ENCODE data around the gene GALNT1.

Gene GALNT1

GRCh38 chr18:35658112-35658511, 76.6 kb downstream of the GALNT1 start:
- Histone ChIP-seq H3K4me3 (no peak overlapping the region), H3K27ac (no peak overlapping the region)

DNA sequence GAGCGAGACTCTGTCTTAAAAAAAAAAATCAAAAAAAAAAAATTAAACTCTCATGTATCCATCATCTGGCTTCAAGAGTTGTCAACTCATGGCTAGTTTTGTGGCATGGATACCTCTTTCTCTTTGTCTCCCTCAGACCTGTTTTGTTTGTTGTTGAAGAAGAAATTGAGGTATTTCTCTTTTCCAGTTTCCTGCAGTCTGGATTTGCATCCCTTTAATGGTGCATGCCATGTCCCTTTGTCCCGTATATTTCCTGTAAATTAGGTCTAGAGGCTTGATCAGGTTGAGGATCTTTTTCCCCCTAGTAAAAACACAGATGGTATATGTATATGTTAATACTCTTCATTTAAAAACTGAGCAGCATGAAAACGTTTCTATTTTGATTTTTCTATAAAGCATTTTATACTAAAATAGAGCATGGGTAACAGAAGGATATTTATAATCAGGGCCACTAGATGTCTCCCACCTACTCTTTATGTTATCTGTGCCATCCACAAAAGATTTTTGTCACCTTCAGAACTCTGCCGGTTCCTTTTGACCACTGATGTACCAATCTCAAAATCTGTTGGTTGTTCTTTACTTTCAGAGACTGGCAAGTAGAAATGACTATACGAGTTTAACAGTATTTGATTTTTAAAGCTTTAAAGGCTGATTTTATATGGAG, 80.1 kb downstream of the GALNT1 start:
- H3K27ac ChIP-seq = no peak overlapping the region

DNA sequence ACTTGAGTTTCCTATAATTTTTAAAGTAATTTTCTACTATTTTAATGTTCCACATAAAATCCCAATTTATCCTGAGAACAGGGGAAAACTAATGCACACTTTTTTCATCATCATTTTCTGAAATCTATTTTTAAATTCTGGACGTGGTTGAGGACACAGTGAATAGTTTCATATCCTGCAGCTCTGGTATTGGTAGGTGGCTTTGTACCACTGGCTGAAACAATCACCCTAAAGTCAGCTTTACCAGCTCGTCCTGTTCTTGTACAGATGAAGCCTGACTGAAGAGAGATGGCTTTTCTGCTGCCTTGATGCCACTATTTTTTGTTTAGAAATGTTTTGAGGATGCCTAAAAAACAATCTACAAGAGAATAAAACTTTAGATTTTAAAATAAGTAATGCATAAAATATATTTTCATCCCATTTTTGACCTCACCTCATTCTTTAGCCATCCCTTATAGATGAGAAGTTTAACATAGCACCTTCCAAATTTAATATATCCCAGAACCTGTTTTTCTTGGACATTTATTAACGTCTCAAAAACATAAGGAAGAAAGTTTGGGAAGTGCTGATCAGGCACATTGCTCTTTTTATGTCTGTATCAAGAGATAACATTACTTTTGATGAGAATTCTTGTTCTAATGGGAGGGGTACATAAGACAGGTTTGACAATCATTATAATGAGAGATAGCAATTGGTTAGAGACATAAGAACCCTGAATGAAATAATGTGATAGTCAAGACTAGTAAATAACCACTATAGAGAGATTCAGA, 80.9 kb downstream of the GALNT1 start:
- Histone ChIP-seq H3K27ac (no peak overlapping the region), H3K4me3 (no peak overlapping the region)

More for the DNA sequence above, 80.1 kb downstream of the GALNT1 start:
- no peak overlapping the region for H3K4me3 ChIP-seq

DNA sequence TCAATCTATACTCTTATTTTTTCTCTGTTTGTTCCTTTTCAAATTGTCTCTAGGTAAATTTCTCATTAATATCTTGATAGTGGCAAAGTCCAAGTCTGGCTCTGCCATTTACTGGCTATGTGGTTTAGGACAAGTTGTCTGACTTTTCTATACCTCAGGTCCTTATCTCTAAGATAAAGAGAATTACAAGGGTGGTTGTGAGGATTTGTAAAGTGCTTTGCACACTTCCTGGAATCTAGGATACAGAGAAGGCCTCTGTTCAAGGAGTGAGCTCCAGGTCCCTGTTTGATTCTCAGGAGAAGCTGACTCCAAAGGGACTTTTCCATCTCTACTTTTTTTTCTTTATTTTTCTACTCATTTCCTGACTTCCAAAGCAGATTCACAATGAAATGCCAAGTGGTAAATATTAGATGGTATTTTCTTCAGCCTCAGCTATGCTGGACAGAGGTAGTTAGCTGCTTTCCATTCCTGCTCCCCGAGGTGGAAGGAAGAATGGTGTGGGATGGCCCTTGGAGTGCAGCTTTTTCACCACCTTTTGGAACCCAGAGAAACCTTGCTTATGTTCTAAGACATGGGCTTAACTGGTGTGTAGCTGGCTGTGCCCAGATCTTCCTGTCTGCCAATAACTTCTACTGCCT, 90.5 kb downstream of the GALNT1 start:
- no peak overlapping the region for H3K4me3 ChIP-seq
- no peak overlapping the region for H3K27ac ChIP-seq

DNA sequence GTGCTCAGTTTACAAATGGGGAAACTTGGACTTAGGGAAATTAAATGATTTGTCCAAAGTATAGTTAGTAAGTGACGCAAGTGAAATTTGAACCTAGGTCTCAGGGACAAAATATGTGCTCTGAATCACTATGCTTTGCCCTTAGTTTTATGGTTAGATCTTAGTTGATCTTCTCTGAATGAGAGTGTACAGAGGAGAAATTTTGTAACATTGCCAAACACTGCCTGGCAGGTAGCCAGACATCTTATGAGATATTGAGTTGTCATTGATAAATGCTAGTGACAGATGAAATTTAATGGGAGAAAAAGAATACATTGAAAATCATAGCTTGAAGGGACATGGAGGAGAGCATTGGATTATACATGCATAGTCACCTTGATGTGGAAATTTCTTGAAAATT, 91.4 kb downstream of the GALNT1 start:
- no peak overlapping the region for H3K4me3 ChIP-seq
- no peak overlapping the region for H3K27ac ChIP-seq

DNA sequence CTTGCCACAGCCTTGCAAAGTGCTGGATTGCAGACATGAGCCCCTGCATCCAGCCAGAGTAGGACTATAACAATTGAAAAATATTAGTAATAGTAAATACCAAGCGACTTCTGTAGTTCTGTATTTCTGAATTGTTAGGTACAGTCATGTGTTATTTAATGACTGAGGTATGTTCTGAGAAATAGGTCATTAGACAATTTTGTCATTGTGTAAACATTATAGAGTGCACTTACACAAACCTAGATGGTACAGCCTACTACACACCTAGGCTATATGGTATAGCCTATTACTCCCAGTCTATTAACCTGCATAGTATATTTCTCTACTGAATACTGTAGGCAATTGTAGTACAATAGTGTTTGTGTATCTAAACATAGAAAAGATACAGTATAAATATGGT, 92.1 kb downstream of the GALNT1 start:
- H3K4me3 ChIP-seq = no peak overlapping the region
- no peak overlapping the region for H3K27ac ChIP-seq

DNA sequence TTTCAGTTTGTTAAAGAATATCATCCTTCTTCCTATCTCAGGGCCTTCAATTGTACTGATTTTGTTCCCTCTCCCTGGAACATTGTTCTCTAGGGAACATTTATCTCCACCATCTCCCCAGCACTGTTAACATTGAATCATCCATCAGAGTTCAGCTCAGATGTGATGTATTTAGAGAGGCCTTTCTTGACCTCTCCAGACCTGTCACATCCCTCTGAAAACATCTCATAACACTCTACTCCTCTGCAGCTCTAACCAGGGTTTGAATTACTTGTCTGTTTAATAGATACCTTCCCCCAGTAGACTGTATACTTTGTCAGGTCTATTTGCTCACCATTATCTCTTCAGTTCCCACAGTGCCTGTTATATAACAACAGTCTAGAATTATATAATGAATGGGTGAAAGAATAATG, 98.6 kb downstream of the GALNT1 start:
- no peak overlapping the region for H3K27ac ChIP-seq
- H3K4me3 ChIP-seq = no peak overlapping the region

GRCh38 chr18:35682281-35682867, 100.8 kb downstream of the GALNT1 start:
- Histone ChIP-seq H3K4me3 (no peak overlapping the region), H3K27ac (no peak overlapping the region)

DNA sequence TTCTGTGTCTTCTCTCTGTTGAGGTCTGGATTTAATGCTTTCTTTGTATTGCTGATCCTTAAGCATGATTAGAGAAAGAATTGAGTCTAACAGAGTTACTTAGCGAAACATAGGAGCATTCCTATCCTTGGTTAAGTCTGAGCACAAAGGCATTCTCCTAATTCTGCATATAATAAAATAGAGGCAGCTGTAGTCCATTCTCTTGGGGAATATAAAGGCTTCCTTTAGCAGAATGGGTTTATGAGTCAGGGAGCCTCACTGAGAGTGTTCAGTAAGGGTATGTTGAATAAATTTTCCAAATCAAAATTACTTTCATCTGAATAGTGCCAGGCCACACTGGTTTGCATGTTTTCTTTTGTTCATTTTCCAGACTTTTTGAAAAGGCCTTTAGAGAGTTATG, 101.5 kb downstream of the GALNT1 start:
- no peak overlapping the region for H3K4me3 ChIP-seq

DNA sequence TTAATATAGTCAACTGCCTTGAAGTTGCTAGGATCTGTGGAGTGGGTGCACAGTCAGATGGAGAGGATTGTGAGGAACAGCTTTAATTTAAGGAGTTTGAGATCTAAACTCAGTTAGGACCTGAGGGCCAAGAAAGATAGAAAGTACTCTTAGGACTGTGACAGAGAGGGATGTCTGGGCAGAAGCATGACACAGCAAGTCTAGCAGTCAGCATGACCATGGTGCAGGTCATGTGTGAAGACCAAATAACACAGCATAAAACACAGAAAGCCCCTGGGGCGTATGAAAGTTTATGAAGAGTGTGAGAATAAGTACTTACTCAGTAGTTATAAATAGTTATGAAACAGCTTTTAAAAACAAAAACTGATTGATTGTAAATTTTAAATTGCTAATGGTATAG, 107.2 kb downstream of the GALNT1 start:
- Histone ChIP-seq H3K27ac (no peak overlapping the region), H3K4me3 (no peak overlapping the region)

More for the DNA sequence above, 101.5 kb downstream of the GALNT1 start:
- peak overlapping the region in 1 of 21 experiments; percentile 29 for H3K27ac ChIP-seq

DNA sequence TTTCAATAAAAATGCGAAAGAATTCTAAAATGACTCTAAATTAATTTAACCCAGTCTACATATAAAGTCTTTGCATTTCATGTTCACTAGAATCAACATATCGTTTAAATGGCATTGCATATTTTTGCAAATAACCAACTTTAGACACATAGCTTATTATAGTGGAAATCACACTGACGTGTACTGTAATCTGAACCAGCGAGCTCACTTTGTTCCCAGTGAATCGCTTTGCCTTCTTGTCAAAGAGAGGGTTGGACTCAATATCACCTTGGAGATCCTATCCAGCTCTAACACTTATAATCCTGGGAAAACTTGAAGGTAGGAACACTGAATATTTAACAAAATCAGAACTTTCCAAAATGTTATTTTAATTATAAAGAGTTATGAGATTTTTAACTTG, 108.2 kb downstream of the GALNT1 start:
- H3K4me3 ChIP-seq = no peak overlapping the region
- no peak overlapping the region for H3K27ac ChIP-seq

DNA sequence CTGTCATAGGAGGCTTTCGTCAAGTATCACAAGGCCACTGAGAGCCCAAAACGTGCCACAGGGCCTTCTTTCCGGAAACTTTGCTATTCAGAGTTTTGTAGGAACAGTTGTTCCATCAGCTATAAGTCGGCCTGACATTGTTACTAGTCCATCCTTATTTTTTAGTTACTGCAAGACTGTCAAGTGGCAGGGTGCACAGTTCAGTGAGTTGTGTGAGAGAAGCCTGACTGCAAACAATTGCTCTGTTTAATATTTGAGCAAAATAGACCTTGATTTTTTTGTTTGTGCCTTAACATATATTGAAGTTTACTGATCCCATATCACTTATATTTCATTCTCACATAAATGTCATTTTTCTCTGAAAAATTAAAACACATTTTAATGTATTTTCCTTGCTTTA, 110.1 kb downstream of the GALNT1 start:
- Histone ChIP-seq H3K4me3 (no peak overlapping the region), H3K27ac (no peak overlapping the region)

GRCh38 chr18:35692866-35693265, 111.3 kb downstream of the GALNT1 start:
- Histone ChIP-seq H3K27ac (no peak overlapping the region), H3K4me3 (no peak overlapping the region)

DNA sequence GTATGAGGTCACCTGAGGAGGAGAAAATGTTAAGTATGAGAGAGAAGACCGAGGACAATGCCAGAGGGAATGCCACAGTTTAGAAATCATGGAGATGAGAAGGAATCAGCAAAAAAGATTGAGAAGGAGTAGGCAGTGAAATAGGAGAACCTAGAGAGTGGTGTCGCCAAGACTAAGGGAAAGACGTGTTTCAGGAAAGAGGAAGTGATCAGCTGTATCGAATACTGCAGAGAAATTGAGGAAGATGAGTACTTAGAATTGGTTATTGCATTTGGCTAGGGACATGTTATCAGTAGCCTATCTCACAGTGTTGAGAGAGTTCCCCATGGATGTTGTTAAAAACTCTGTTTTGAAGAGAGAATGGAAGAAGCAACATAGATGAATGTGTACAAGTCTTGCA, 112.3 kb downstream of the GALNT1 start:
- no peak overlapping the region for H3K27ac ChIP-seq
- H3K4me3 ChIP-seq = no peak overlapping the region

GRCh38 chr18:35694808-35695207, 113.3 kb downstream of the GALNT1 start:
- Histone ChIP-seq H3K27ac (peak overlapping the region in 3 of 21 experiments; percentile 54 to 58 (median 57)), H3K4me3 (no peak overlapping the region)

DNA sequence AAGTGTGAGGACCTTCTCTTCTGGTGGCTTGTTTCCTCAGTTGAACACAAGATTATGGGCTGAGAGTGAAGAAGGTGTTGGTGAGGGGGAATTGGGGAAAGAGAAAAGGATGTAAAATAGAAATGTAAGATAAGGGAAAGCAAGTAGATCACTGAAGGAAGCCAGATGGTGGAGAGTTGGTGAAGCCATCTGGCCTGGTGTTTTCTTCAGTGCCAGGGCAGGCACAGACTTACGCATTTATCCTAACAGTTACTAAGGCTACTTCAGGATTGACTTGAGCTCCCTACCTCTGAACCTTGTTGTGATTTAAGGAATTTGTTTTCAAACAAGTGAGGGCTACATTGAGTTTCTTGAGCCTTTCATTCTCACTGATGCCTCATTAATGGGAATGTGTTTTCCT, 113.8 kb downstream of the GALNT1 start:
- H3K4me3 ChIP-seq = no peak overlapping the region
- peak overlapping the region in 6 of 21 experiments; percentile 25 to 58 (median 56) for H3K27ac ChIP-seq

DNA sequence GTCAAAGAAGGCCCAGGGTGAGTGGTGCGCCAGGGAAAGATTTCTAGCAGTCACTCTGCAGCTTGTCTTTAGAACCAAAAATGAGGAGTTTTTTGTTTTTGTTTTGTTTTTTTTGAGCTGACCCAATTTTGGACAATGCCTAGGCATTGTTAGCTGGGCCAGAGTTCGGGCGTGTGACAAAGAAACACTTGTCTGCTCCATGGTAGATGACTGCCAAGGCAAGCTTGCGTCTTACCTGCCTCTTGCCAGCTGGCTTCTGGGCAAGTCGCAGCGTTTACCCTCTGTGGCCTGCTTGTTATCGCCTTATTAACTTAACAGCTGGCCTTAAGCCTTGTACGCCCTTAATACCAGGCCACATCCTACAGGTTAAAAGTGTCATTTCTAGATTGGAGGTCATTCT, 114.3 kb downstream of the GALNT1 start:
- no peak overlapping the region for H3K4me3 ChIP-seq
- peak overlapping the region in 7 of 21 experiments; percentile 0 to 58 (median 40) for H3K27ac ChIP-seq

DNA sequence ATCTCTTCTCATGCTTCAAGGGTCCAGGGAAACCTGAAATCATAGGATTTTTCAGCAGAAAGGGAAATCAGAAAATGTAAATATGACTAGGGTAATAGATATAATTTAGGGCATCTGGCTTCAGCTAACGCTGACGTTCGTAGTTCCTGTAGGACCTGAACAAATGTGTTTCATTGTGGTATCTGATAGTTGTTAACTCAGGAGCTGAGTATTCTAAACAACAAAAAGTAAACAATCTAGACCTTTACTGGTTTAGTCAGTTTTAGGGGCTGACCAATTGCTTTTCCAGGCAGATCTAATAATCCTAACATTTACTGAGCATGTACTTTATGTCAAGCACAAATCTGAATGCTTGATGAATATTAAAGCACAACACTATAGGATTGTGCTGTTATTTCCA, 114.8 kb downstream of the GALNT1 start:
- Histone ChIP-seq H3K27ac (peak overlapping the region in 5 of 21 experiments; percentile 0 to 58 (median 57)), H3K4me3 (no peak overlapping the region)

DNA sequence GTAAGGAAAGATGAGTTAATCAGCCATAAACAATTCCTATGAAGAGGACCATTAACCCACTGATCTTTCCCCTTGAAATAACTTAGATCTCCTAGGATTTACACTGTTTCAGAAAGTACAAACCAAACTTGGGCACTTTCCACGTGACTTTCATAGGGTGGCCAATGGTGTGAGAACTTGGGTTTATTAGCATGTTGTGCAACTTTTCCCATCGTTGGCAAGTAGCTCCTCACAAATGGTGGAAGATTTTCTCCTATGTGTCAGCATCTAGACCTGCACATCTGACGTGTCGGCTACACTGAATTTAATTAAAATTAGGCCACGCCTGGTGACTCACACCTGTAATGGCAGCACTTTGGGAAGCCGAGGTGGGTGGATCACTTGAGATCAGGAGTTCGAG, 116.3 kb downstream of the GALNT1 start:
- H3K27ac ChIP-seq = peak overlapping the region in 3 of 21 experiments; percentile 1 to 40 (median 5)
- no peak overlapping the region for H3K4me3 ChIP-seq

DNA sequence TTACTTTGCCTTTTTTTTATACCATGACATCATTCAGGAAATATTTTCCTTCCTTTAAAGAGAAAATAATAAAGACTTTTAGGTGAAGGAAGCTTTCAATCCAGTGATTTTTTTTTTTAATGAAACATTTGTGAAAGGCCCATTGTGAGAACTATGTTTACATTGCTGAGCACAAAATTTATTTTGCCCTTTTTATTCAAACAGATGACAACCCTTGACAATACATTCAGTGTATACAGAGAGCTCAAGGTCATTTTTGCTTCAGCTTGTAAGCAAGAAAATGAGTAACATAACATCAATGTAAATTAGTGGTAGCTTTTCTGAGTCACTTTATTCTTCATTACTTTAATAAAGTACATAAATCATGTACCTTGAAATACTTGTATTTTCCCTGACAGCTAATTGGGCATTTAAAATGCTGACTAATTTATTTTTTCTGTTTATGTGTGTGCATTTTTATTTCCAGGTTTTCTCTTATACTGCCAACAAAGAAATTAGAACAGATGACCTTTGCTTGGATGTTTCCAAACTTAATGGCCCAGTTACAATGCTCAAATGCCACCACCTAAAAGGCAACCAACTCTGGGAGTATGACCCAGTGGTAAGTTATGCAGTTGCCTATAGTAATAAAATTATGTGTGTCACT, 121.6 kb downstream of the GALNT1 start:
- Histone ChIP-seq H3K27ac (no peak overlapping the region), H3K4me3 (no peak overlapping the region)

Data from skin epidermis (tissue), 12 donors.